HG03039 (cell line): ENCODE data around the gene TMEM132D.

ENCODE experiments used
- ATAC-seq: cut with Tn5 transposase; IDR thresholded peaks from one replicate; pipeline ENCODE4 v1.9.1; 2021; ENCODE audit warnings: mild to moderate bottlenecking, moderate library complexity; ENCODE audit not compliant: unreplicated experiment

The TMEM132D gene

GRCh38 chr12:129827102-129827865, 76.5 kb downstream of the TMEM132D start:
- no peak for ATAC-seq

- ATAC-seq: no peak
Observed at GRCh38 chr12:129826273-129826672, 77.6 kb downstream of the TMEM132D start.

- ATAC-seq: no peak
Observed at GRCh38 chr12:129825316-129825715, 78.5 kb downstream of the TMEM132D start.

- no peak for ATAC-seq
Observed at GRCh38 chr12:129821964-129822363, 81.9 kb downstream of the TMEM132D start.

GRCh38 chr12:129819391-129819790, 84.4 kb downstream of the TMEM132D start:
- no peak for ATAC-seq

- no peak for ATAC-seq
Observed at GRCh38 chr12:129815846-129816245, 88.0 kb downstream of the TMEM132D start.

GRCh38 chr12:129811963-129812362, 91.9 kb downstream of the TMEM132D start:
- ATAC-seq: no peak

- no peak for ATAC-seq
Observed at GRCh38 chr12:129807136-129807535, 96.7 kb downstream of the TMEM132D start.

- no peak for ATAC-seq
Observed at GRCh38 chr12:129791396-129791795, 112.4 kb downstream of the TMEM132D start.

GRCh38 chr12:129790930-129791329, 112.9 kb downstream of the TMEM132D start:
- ATAC-seq: no peak

GRCh38 chr12:129790331-129790730, 113.5 kb downstream of the TMEM132D start:
- no peak for ATAC-seq

- no peak for ATAC-seq
Observed at GRCh38 chr12:129789921-129790320, 113.9 kb downstream of the TMEM132D start.

GRCh38 chr12:129788506-129789084, 115.2 kb downstream of the TMEM132D start:
- no peak for ATAC-seq

GRCh38 chr12:129779989-129780388, 123.8 kb downstream of the TMEM132D start:
- ATAC-seq: no peak

GRCh38 chr12:129779033-129779432, 124.8 kb downstream of the TMEM132D start:
- ATAC-seq: no peak

- ATAC-seq: no peak
Observed at GRCh38 chr12:129776977-129777667, 126.7 kb downstream of the TMEM132D start.

GRCh38 chr12:129772501-129773493, 131.0 kb downstream of the TMEM132D start:
- no peak for ATAC-seq

- ATAC-seq: no peak
Observed at GRCh38 chr12:129771238-129771637, 132.6 kb downstream of the TMEM132D start.

GRCh38 chr12:129765719-129766118, 138.1 kb downstream of the TMEM132D start:
- ATAC-seq: no peak

GRCh38 chr12:129762436-129762835, 141.4 kb downstream of the TMEM132D start:
- no peak for ATAC-seq

- no peak for ATAC-seq
Observed at GRCh38 chr12:129753586-129753985, 150.2 kb downstream of the TMEM132D start.
